T-cell (primary cell): ENCODE measurements around the gene KLHL30. TPM values are rescaled to one million over a fixed set of nuclear protein-coding genes. Genes with fewer than 3 reads are reported as not detected.
A peak's percentile ranks its signal among the peaks of the same experiment; 100 is the strongest.

Experiments
- ATAC-seq, 4 experiments: fragments of 200-7000 bp in 3 of 4; fragments of 150-1000 bp in 1 of 4; cut with Tn5 transposase; replicated peaks in 1 of 4; 1 replicate in 3 of 4; 2 replicates in 1 of 4; pipeline ENCODE4 v1.10.0; 2021; ENCODE audit warnings: moderate library complexity in 3 of 4, mild to moderate bottlenecking in 2 of 4, moderate number of reproducible peaks in 1 of 4
- CTCF ChIA-PET, 2 donors: fragments of 300-600 bp; sonication (Branson Sonifier 250); formaldehyde crosslinking; loops; one replicate each; lab custom pipeline; 2022; ENCODE audit warnings: antibody characterized with exemption in 2 of 2; lab: Charles Lee
- POLR2A ChIA-PET, 2 donors: fragments of 300-600 bp; sonication (Branson Sonifier 250); formaldehyde crosslinking; loops; one replicate each; lab custom pipeline; 2022; ENCODE audit warnings: antibody characterized with exemption in 2 of 2; lab: Charles Lee
- DNase-seq, 35 experiments: peaks; one replicate each; pipeline versions ENCODE4 v3.0.0 to v3.0.0-alpha.2; 2013 to 2023
- H3K27ac ChIP-seq: one replicate; pipeline ENCODE4 v1.5.1; 2013; ENCODE audit warnings: low read length
- H3K27me3 ChIP-seq, 2 experiments: replicated peaks in 1 of 2; 1 replicate in 1 of 2; 2 replicates in 1 of 2; pipeline versions ENCODE4 v1.6.1 to v1.7.0; 2013; ENCODE audit warnings: low read length in 1 of 2, mixed read lengths in 1 of 2; ENCODE audit not compliant: control insufficient read depth in 2 of 2, insufficient read depth in 2 of 2; ENCODE audit errors: extremely low read depth in 1 of 2
- H3K36me3 ChIP-seq, 2 donors: 1 replicate in 1 of 2; 2 replicates in 1 of 2; pipeline versions ENCODE4 v1.6.1 to v1.7.0; 2013; ENCODE audit warnings: low read length in 1 of 2; ENCODE audit not compliant: control insufficient read depth in 2 of 2, insufficient read depth in 1 of 2; ENCODE audit errors: extremely low read depth in 1 of 2
- H3K4me1 ChIP-seq, 2 experiments: 1 replicate in 1 of 2; 2 replicates in 1 of 2; pipeline versions ENCODE4 v1.6.1 to v1.7.0; 2013; ENCODE audit warnings: low read length in 2 of 2, mixed read lengths in 1 of 2; ENCODE audit not compliant: insufficient read depth in 2 of 2, control insufficient read depth in 1 of 2; ENCODE audit errors: extremely low read depth in 1 of 2
- H3K4me3 ChIP-seq, 2 donors: 1 replicate in 1 of 2; 2 replicates in 1 of 2; pipeline versions ENCODE4 v1.5.1 to v1.7.0; 2013; ENCODE audit warnings: mild to moderate bottlenecking in 2 of 2, low read length in 1 of 2, moderate library complexity in 1 of 2; ENCODE audit not compliant: control insufficient read depth in 1 of 2; ENCODE audit errors: extremely low read depth in 1 of 2
- H3K9me3 ChIP-seq: 2 replicates; pipeline ENCODE4 v1.7.0; 2013
- H3K27ac Mint-ChIP-seq, 2 donors: one replicate each; pipeline ENCODE4 v1.8.0; 2020 to 2021; ENCODE audit warnings: mild to moderate bottlenecking in 2 of 2, mixed read lengths in 2 of 2
- H3K27me3 Mint-ChIP-seq, 2 donors: one replicate each; pipeline ENCODE4 v1.8.0; 2021 to 2022; ENCODE audit warnings: mixed read lengths in 2 of 2
- H3K36me3 Mint-ChIP-seq: one replicate; pipeline ENCODE4 v1.8.0; 2021; ENCODE audit warnings: mixed read lengths
- H3K4me1 Mint-ChIP-seq, 3 donors: one replicate each; pipeline ENCODE4 v1.8.0; 2020 to 2022; ENCODE audit warnings: mixed read lengths in 3 of 3, mild to moderate bottlenecking in 1 of 3
- H3K4me3 Mint-ChIP-seq, 3 donors: one replicate each; pipeline ENCODE4 v1.8.0; 2020 to 2022; ENCODE audit warnings: mild to moderate bottlenecking in 3 of 3, mixed read lengths in 3 of 3, moderate library complexity in 3 of 3
- H3K9me3 Mint-ChIP-seq, 3 donors: one replicate each; pipeline ENCODE4 v1.8.0; 2020 to 2022; ENCODE audit warnings: mixed read lengths in 3 of 3
- WGBS: methylation state at CpG from one replicate; pipeline ENCODE4 v1.1.5; 2013; ENCODE audit warnings: missing lambda C conversion rate; ENCODE audit not compliant: insufficient coverage; 5-methylcytosine and 5-hydroxymethylcytosine counted together
- total RNA-seq, 35 experiments: library from RNA in 6 of 35; stranded (reverse) in 6 of 35; fragments of 120-200 nt in 1 of 35; gene quantifications; one replicate each; pipeline versions ENCODE4 v1.2.1 to v1.2.4 and lab custom pipeline; 2013 to 2026

The KLHL30 gene
- total RNA-seq, 5 donors from 2014 or later (not counting 1 experiment from before 2014, with no cell fraction given): not detected

DNA sequence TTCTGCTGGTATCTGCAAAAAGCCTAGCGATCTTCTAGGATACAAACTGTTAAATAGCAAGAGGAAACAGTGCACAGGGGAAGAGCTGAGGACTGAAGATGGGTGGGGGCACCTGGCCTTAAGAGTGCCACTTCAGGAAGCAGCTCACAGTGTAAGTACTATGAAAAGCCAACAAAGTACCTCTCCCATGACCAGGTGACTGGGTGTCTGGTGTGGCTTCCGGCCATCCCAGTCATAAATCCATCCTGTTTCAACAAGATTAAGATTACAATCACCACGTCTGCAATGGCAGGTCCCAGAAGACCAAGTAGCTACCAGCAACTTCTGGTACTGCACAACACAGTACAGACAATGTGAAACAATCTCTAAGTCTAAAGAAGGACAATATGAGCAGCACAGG, 36.2 kb downstream of the KLHL30 start:
- DNase-seq: no peak
- Histone ChIP-seq H3K27me3 (no peaks in the 10 kb centered on the region), H3K4me1 (no peaks in the 10 kb centered on the region), H3K36me3 (peaks cover 16 to 94% of the 10 kb centered on the region in 2 donors), H3K9me3 (no peaks in the 10 kb centered on the region), H3K4me3 (no peak overlapping the region), H3K27ac (no peak overlapping the region)
- ChIA-PET CTCF (no interaction called here), POLR2A (no interaction called here)
- Mint-ChIP-seq H3K27ac (no peak overlapping the region), H3K36me3 (peaks cover 69% of the 10 kb centered on the region), H3K4me3 (no peak overlapping the region), H3K9me3 (no peaks in the 10 kb centered on the region), H3K4me1 (peaks cover 0 to 4% (median 0%) of the 10 kb centered on the region in 3 donors), H3K27me3 (no peaks in the 10 kb centered on the region)
- ATAC-seq: no peak
- WGBS: 95% methylated on average over 3 of the region's 3 CpGs

DNA sequence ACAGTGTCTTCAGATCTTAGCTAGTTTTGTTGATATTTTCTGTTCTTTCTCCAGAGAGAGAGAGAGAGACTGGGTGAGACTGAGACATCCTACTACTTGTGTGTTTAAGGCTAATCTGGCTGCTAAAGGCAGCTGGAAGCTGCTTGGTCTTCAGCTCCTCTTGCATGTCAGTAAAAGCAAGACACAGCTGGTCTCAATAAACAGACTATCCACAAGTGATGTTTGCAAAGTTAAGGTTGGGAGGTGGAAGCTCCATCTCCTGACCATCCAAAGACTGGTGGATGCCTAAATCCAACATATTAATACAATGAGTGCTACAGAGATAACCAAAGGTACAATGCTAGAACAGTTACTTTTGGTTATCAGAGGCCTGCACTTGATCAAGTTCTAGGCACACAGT, 38.1 kb downstream of the KLHL30 start:
- H3K4me1 Mint-ChIP-seq: peaks cover 0 to 4% (median 0%) of the 10 kb centered on the region in 3 donors
- Histone ChIP-seq H3K36me3 (peaks cover 17 to 95% of the 10 kb centered on the region in 2 donors), H3K27me3 (no peaks in the 10 kb centered on the region), H3K27ac (no peak overlapping the region), H3K4me1 (no peaks in the 10 kb centered on the region), H3K9me3 (no peaks in the 10 kb centered on the region), H3K4me3 (no peak overlapping the region)
- no peak overlapping the region for H3K4me3 Mint-ChIP-seq
- no peak overlapping the region for H3K27ac Mint-ChIP-seq
- ChIA-PET CTCF (interaction anchor here in 1 of 2 donors (0.6 kb wide), 1 partner anchor 272 kb away, joined by 3 read pairs; no protein-coding TSS in a partner anchor), POLR2A (no interaction called here)
- peaks cover 69% of the 10 kb centered on the region for H3K36me3 Mint-ChIP-seq
- DNase-seq: no peak
- no peak for ATAC-seq
- H3K9me3 Mint-ChIP-seq: no peaks in the 10 kb centered on the region
- H3K27me3 Mint-ChIP-seq: no peaks in the 10 kb centered on the region

DNA sequence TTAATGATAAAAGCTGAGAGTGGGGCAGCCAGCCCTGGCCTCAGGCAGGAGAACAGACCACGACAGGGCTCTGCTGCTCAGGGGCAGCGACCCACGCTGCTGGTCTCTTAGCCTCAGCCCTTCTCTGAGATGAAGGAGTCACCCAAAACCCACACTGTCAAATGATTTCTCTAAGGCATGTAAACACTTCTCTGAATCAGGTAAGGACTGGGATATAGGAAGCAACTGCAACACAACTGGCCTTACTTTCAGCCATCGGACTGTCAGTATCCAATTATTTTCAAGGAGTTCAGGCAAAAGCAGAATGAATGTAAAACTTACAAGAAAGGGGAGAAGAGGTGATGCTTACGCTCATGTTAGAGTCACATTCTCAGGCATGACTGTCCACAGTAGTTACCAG, 42.1 kb downstream of the KLHL30 start:
- ATAC-seq: no peak
- CTCF ChIA-PET: no interaction called here
- Histone ChIP-seq H3K27me3 (no peaks in the 10 kb centered on the region), H3K36me3 (peaks cover 21 to 93% of the 10 kb centered on the region in 2 donors), H3K27ac (no peak overlapping the region), H3K4me1 (peaks cover 0 to 5% of the 10 kb centered on the region in 2 experiments), H3K4me3 (no peak overlapping the region), H3K9me3 (no peaks in the 10 kb centered on the region)
- no peak for DNase-seq
- Mint-ChIP-seq H3K36me3 (peaks cover 81% of the 10 kb centered on the region), H3K4me3 (no peak overlapping the region), H3K27ac (no peak overlapping the region), H3K9me3 (no peaks in the 10 kb centered on the region), H3K4me1 (peaks cover 2 to 8% (median 4%) of the 10 kb centered on the region in 3 donors), H3K27me3 (no peaks in the 10 kb centered on the region)
- POLR2A ChIA-PET: no interaction called here
- WGBS: 96% methylated on average over 5 of the region's 5 CpGs

DNA sequence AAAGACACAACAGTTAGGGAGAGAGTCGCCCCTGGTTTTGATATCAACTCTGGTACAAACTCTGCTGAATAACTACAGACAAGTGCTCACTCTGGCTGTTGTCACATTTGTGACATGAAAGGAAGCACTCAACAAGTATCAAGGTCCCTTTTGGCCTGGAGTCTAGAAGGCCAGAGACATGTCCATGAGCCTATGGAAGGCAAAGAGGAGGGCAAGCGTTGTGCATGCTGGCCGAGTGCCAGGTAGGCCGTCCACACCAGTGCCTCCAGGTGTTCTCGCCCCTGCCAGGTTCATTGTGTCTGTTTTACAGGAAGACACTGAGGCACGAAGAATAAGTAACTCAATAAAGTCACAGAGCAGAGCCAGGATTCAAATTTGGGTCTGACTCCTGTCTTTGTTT, 43.9 kb downstream of the KLHL30 start:
- POLR2A ChIA-PET: no interaction called here

DNA sequence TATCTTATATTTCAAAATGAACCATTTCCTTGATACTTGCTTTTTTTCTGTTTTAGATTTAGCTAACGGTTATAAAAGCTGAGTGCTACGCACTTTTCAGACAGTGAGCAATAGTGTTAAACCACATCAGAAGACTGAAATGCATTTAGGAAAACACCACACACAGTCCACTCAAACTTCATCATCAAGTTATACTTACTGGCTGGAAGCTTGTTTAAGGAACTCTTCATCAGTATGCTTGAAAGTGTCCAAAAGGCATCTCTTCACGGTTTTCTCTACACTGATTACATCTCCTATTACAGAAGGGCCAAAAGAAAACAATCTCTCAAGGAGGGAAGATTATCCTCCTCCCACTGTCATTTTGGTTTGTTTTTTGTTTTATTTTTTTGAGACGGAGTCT, 45.4 kb downstream of the KLHL30 start:
- CTCF ChIA-PET: interaction anchor here in 1 of 2 donors (0.9 kb wide), 1 partner anchor 15 kb away, joined by 3 read pairs; no protein-coding TSS in a partner anchor
- Histone ChIP-seq H3K36me3 (peaks cover 21 to 98% of the 10 kb centered on the region in 2 donors), H3K9me3 (no peaks in the 10 kb centered on the region), H3K27me3 (no peaks in the 10 kb centered on the region), H3K4me1 (peaks cover 0 to 11% of the 10 kb centered on the region in 2 experiments), H3K4me3 (no peak overlapping the region), H3K27ac (no peak overlapping the region)
- peaks cover 83% of the 10 kb centered on the region for H3K36me3 Mint-ChIP-seq
- H3K27ac Mint-ChIP-seq: no peak overlapping the region
- no peak for ATAC-seq
- H3K9me3 Mint-ChIP-seq: no peaks in the 10 kb centered on the region
- no peak overlapping the region for H3K4me3 Mint-ChIP-seq
- POLR2A ChIA-PET: no interaction called here
- no peaks in the 10 kb centered on the region for H3K27me3 Mint-ChIP-seq
- peaks cover 0 to 10% (median 2%) of the 10 kb centered on the region in 3 donors for H3K4me1 Mint-ChIP-seq
- WGBS: 66% methylated on average over 3 of the region's 4 CpGs
- peak in 1 of 35 experiments; percentile 21 for DNase-seq

More for the DNA sequence above, 43.9 kb downstream of the KLHL30 start:
- no peaks in the 10 kb centered on the region for H3K9me3 ChIP-seq
- no peaks in the 10 kb centered on the region for H3K27me3 Mint-ChIP-seq
- peaks cover 0 to 10% (median 2%) of the 10 kb centered on the region in 3 donors for H3K4me1 Mint-ChIP-seq
- DNase-seq (no peak), ATAC-seq (no peak)
- no peak overlapping the region for H3K4me3 ChIP-seq
- H3K27me3 ChIP-seq: no peaks in the 10 kb centered on the region
- 96% methylated on average over 5 of the region's 6 CpGs for WGBS
- H3K36me3 Mint-ChIP-seq: peaks cover 81% of the 10 kb centered on the region
- CTCF ChIA-PET: no interaction called here
- no peak overlapping the region for H3K27ac ChIP-seq
- no peaks in the 10 kb centered on the region for H3K9me3 Mint-ChIP-seq
- peaks cover 21 to 98% of the 10 kb centered on the region in 2 donors for H3K36me3 ChIP-seq
- H3K4me1 ChIP-seq: peaks cover 0 to 11% of the 10 kb centered on the region in 2 experiments
- H3K27ac Mint-ChIP-seq: no peak overlapping the region
- no peak overlapping the region for H3K4me3 Mint-ChIP-seq

DNA sequence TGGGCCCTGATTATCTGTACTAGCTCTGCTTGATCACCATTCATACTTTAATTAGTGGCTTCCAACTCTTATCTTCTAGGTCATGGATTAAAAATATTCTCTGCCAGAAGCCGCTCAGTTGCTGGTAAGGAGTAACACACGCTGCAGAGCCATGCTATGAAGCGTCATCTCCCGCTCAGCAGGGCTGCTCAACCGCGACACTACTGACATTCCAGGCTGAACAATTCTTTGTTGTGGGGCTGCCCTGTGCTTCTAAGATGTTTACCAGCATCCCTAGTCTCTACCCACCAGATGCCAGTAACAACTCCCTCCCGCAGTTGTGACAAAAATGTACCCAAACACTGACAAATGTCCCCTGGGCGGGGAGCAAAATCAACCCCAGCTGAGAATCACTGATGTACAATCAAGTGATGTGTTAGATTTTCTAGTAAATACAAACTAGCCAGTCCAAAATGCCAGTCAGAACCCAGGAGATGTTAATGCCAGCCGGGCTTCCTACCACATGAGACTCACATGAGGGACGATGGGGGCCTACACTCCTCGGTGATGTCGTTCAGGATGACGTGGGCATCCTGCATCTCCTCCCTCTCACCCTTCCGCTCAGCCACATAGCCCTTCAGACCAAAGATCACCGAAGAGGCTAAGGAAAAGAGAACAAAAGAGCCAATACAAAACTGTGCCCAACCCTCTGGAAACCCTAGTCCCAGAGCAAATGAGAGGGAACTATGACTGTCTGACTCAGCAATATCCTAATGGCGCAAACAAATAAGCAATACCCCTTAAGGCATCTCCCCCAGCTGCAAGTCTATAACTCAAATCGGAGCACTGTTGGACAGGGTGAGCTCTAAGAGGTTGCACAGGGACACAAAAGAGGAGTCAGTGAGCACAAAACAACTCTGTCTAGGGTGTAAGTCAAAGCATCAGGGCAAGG, 49.4 kb downstream of the KLHL30 start:
- Mint-ChIP-seq H3K27me3 (no peaks in the 10 kb centered on the region), H3K4me3 (no peak overlapping the region), H3K9me3 (no peaks in the 10 kb centered on the region), H3K36me3 (peaks cover 69% of the 10 kb centered on the region), H3K27ac (no peak overlapping the region), H3K4me1 (peaks cover 0 to 10% (median 2%) of the 10 kb centered on the region in 3 donors)
- WGBS: 97% methylated on average over 6 of the region's 17 CpGs
- H3K36me3 ChIP-seq: peaks cover 25 to 90% of the 10 kb centered on the region in 2 donors
- ATAC-seq: no peak
- ChIA-PET POLR2A (interaction anchor here in 1 of 2 donors (0.6 kb wide), 1 partner anchor 83 kb away, joined by 5 read pairs; no protein-coding TSS in a partner anchor), CTCF (interaction anchor here in 1 of 2 donors (1.1 kb wide), 1 partner anchor 15 kb away, joined by 4 read pairs; no protein-coding TSS in a partner anchor)
- H3K9me3 ChIP-seq: no peaks in the 10 kb centered on the region
- H3K27me3 ChIP-seq: no peaks in the 10 kb centered on the region
- no peak overlapping the region for H3K27ac ChIP-seq
- H3K4me3 ChIP-seq: no peak overlapping the region
- DNase-seq: no peak
- H3K4me1 ChIP-seq: peaks cover 0 to 11% of the 10 kb centered on the region in 2 experiments
